NCI-H2107 treated with DMSO at 0.1 percent for 48 hours (cell line): ENCODE data around the gene NLRC4.
A peak's percentile ranks its signal among the peaks of the same experiment; 100 is the strongest.
"Not testable (repeated sequence)": the region's sequence is repeated elsewhere in the genome, so short reads cannot be mapped to it uniquely, and the experiment has no call there.

ENCODE experiments used
- DNase-seq: peaks from one replicate; lab custom pipeline; 2025; ENCODE audit not compliant: unreplicated experiment; lab: John Stamatoyannopoulos, UW

Gene NLRC4

GRCh38 chr2:32264422-32265105 is at the start of gene NLRC4:
Gene NLRC4, minus strand, starts transcription at chr2:32264886. Its CDS starts 8,111 bp downstream, at chr2:32256775.
- no peak for DNase-seq

- no peak for DNase-seq
These were observed 45.9 kb upstream of the NLRC4 start for GRCh38 chr2:32310577-32310976.

- not testable (repeated sequence) for DNase-seq
These were observed 29.4 kb upstream of the NLRC4 start for GRCh38 chr2:32293966-32294562.

GRCh38 chr2:32293493-32293892 is 28.8 kb upstream of the NLRC4 start:
- DNase-seq = not testable (repeated sequence)

GRCh38 chr2:32291746-32292145 is 27.1 kb upstream of the NLRC4 start:
- no peak for DNase-seq

DNA sequence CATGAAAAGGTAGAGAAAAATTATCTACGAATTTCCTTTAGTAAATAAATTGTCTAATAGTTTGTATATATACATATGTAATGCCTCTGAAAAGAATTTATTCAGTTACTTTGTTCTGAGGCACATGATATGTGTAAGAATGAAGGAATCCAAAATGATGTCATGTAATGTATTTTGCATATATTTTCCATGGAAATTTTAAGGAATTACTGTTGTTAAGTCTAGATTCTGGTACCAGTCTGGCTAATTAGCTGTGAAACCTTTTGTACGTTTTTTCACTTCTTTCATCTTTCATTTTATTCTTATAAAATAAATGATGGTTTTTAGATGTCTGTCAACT is 25.3 kb upstream of the NLRC4 start:
- DNase-seq = no peak

DNA sequence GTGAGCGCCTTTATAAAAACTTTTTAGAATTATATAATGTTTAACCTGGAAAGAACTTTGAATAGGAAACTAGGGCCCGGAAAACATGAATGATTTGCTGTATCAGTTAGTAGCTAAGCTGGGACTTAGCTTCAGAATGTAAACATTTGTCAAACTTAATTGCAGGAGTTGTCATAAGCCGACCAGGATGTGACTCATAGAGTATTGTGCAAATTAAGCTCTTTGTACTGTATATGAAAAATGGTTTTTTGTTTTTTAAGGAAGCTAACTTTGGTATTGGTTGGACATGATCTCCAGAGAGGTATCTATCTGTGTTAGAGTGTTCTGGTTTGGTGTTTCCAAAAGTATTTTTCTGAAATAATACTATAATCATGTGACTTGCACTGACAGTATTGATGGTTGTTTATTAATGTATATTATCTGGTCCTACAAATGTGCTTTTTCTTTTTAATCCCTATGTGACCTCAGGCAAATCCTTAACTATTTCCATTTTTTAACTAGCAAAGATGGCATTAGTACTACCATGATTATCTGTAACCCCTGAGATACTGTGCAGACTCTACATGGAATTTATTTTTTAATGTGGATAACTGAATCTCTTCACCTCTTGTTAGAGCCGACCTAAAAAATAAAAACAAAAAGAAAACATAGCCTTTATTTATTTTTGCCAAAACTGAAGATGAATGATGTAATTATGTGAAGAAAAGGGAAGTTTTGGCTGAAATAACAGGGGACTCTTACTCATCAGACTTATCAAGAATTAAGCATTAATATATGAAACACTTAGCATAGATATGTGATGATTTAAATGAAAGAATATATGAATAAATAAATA is 24.7 kb upstream of the NLRC4 start:
- DNase-seq = no peak

DNA sequence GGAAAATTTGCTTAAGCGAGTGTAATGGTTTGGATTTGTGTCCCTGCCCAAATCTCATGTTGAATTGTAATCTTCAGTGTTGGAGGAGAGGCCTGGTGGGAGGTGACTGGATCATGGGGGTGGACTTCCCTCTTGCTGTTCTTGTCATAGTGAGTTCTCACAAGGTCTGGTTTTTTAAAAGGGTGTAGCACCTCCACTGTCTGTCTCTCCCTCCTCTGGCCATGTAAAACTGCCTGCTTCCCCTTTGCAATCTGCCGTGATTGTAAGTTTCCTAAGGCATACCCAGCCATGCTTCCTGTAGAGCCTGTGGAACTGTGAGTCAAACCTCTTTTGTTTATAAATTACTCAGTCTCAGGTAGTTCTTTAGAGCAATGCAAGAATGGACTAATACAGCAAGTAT is 19.6 kb upstream of the NLRC4 start:
- no peak for DNase-seq

DNA sequence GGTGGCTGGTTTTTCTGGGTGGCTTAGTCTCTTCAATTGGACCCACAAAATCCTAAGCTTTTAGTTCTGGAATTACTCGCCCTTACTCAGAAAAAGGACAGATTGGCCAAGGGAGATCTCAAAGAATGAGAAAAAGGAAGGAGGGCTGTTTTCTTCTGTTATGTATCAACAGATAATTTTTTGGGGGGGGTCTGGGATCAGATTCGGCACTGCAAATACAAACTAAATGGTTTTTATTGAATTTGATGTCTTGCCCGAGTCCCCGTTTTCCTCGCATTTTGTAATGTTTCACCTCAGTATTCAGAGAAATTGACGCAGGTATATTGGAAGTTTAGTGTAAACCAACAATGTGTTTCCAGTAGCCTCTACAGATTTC is 13.8 kb upstream of the NLRC4 start:
- DNase-seq = no peak

- DNase-seq = peak; percentile 80
These were observed 13.2 kb upstream of the NLRC4 start, which contains the start of gene YIPF4 for GRCh38 chr2:32277674-32278477. Gene YIPF4, plus strand, starts transcription at chr2:32277904. Its CDS starts 252 bp downstream, at chr2:32278156.

- DNase-seq = no peak
These were observed 12.6 kb upstream of the NLRC4 start for GRCh38 chr2:32277363-32277673.

DNA sequence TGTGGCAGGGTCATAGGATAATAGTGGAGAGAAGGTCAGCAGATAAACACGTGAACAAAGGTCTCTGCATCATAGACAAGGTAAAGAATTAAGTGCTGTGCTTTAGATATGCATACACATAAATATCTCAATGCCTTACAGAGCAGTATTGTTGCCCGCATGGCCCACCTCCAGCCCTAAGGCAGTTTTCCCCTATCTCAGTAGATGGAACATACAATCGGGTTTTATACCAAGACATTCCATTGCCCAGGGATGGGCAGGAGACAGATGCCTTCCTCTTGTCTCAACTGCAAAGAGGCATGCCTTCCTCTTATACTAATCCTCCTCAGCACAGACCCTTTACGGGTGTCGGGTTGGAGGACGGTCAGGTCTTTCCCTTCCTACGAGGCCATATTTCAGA is 11.1 kb upstream of the NLRC4 start:
- DNase-seq = not testable (repeated sequence)

DNA sequence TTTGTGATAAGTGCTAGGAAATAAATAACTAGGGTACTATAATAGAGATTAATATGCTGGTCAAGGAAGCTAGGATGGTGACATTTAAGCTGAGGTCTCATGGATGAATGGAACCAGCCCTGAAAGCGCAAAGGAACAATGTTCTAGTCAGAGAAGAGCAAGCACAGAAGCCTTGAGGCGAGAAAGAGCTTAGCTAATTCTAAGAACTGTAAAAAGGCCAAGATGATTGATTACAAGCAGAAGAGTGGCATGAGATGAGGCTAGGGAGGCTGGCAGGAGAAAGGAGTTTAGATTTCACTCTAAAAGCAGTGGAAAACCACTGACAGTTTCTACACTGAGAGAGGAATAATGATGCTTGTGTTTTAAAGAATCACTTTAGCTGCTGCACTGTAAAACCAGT is 9.6 kb upstream of the NLRC4 start:
- no peak for DNase-seq

GRCh38 chr2:32272279-32272678 is 7.6 kb upstream of the NLRC4 start:
- DNase-seq = no peak

- no peak for DNase-seq
These were observed 6.4 kb upstream of the NLRC4 start for GRCh38 chr2:32271063-32271462.

DNA sequence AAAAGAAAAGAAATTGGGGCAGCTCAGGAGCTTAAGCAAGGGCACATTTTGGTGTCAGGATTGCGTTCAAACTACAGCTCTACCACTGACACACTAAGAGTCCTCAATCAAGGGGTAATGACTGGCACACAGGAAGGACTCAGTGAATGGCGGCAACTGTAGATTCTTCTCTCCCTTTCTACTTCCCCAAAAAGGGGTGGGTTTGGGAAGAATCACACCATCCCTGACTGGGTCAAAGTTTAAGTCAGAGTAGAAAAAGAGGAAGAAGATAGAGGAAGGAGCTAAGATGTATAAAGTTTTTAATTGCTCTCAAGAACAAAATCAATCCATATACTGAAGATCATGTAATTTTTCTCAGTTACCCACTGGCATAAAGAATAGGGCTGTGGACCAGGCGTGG is 2.6 kb downstream of the NLRC4 start:
- DNase-seq = no peak

- DNase-seq = no peak
These were observed 4.3 kb downstream of the NLRC4 start for GRCh38 chr2:32260376-32260775.

DNA sequence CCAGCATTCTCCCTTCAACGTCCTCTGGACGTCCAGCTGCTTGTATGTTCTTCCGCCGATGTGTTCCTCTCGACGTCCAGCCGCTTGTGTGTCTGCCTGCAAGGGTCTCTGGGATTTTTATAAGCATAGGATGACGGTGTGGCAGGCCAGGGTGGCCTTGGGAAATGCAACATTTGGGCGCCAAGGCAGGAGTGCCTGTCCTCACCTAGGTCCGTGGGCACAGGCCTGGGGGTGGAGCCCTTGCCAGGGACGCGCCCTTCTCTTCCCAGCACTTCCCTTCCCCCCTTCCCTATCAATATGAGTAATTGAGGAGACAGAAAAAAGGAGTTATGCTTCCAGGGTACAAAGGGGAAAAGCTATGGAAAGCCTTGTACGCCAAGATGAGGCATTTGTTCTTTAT is 6.4 kb downstream of the NLRC4 start:
- DNase-seq = no peak

- DNase-seq = no peak
These were observed 14.4 kb downstream of the NLRC4 start for GRCh38 chr2:32250290-32250689.

DNA sequence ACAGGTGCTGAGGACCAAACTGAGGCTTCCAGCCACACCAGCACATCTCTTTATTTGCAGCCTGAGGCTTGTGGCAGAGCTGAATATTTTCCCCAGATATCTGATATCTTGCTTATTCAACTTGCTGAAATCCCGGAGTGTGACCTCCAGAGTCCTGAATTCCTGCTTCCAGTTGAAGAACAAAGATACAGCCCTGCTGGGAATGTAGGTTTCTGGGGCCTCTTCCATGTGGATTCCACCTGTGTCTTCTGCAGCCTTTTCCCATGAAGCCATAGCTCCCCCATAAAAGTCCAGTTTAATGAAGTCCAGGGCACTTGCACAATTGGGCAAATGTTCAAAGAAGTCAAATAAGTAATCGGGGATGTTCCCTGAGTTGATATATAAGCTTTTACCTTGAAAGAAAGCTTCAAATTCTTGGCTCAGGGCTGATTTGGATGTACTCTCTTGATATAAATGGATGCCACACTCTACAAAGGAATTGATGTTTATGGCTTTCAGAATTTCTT is 14.9 kb downstream of the NLRC4 start:
- DNase-seq = no peak

GRCh38 chr2:32248299-32248698 is 16.4 kb downstream of the NLRC4 start:
- DNase-seq = no peak
